IMR-90 (cell line): Measurements from ENCODE around the gene PID1. TPM values are rescaled to one million over a fixed set of nuclear protein-coding genes. Genes with fewer than 3 reads are reported as not detected.

Experiments
- ATAC-seq: fragments of 200-7000 bp; cut with Tn5 transposase; 2 replicates; pipeline ENCODE4 v1.9.1; 2020; ENCODE audit warnings: low read depth, mild to moderate bottlenecking, moderate library complexity
- BruUV-seq: library from RNA; stranded (reverse); fragments of 400-500 nt; replicated peaks from 2 replicates; lab custom pipeline; 2021; lab: Mats Ljungman, UMichigan
- CTCF ChIA-PET: fragments of 300-600 bp; formaldehyde crosslinking; extraction: SDS; loops from one replicate; lab custom pipeline; 2021; ENCODE audit warnings: antibody characterized with exemption; lab: Yijun Ruan, JAX
- POLR2A ChIA-PET: fragments of 300-600 bp; sonication (Branson Sonifier 250); formaldehyde crosslinking; loops from one replicate; lab custom pipeline; 2022; ENCODE audit warnings: antibody characterized with exemption; ENCODE audit not compliant: unreplicated experiment; lab: Charles Lee
- DNase-seq: peaks from one replicate; pipeline ENCODE4 v3.0.0; 2013
- H2AFZ ChIP-seq: replicated peaks from 2 replicates; pipeline ENCODE3; 2013; ENCODE audit warnings: low read length, mild to moderate bottlenecking; ENCODE audit not compliant: poor library complexity
- H2AK5ac ChIP-seq: 2 replicates; pipeline ENCODE4 v1.6.1; 2013; ENCODE audit warnings: low read depth, low read length, inconsistent platforms
- H2AK9ac ChIP-seq: replicated peaks from 2 replicates; pipeline ENCODE3; 2013; ENCODE audit warnings: mild to moderate bottlenecking, low read depth, low read length, moderate library complexity; ENCODE audit not compliant: poor library complexity
- H2BK120ac ChIP-seq: 2 replicates; pipeline ENCODE4 v1.6.1; 2013; ENCODE audit warnings: low read depth, low read length, inconsistent platforms
- H2BK15ac ChIP-seq: 3 replicates; pipeline ENCODE4 v1.6.1; 2013; ENCODE audit warnings: low read depth, low read length, inconsistent platforms
- H2BK20ac ChIP-seq: 2 replicates; pipeline ENCODE4 v1.6.1; 2013; ENCODE audit warnings: low read depth, mild to moderate bottlenecking, inconsistent platforms, low read length, moderate library complexity
- H2BK5ac ChIP-seq: 2 replicates; pipeline ENCODE4 v1.6.1; 2013; ENCODE audit warnings: mild to moderate bottlenecking, low read depth, low read length, inconsistent platforms; ENCODE audit not compliant: poor library complexity, severe bottlenecking
- H3K14ac ChIP-seq: replicated peaks from 2 replicates; pipeline ENCODE4 v1.6.1; 2013; ENCODE audit warnings: low read depth, low read length, inconsistent platforms
- H3K18ac ChIP-seq: 2 replicates; pipeline ENCODE4 v1.6.1; 2013; ENCODE audit warnings: low read depth, low read length, control low read depth
- H3K23ac ChIP-seq: 2 replicates; pipeline ENCODE4 v1.6.1; 2013; ENCODE audit warnings: low read depth, low read length, inconsistent platforms
- H3K27ac ChIP-seq: 2 replicates; pipeline ENCODE4 v1.5.1; 2013; ENCODE audit warnings: mild to moderate bottlenecking, control low read depth, low read length; ENCODE audit not compliant: insufficient read depth
- H3K27me3 ChIP-seq: 2 replicates; pipeline ENCODE4 v1.6.1; 2013; ENCODE audit warnings: low read length; ENCODE audit not compliant: control insufficient read depth, insufficient read depth
- H3K36me3 ChIP-seq: 2 replicates; pipeline ENCODE4 v1.6.1; 2013; ENCODE audit warnings: low read length, mixed read lengths; ENCODE audit not compliant: control insufficient read depth, insufficient read depth
- H3K4ac ChIP-seq: 2 replicates; pipeline ENCODE4 v1.6.1; 2013; ENCODE audit warnings: low read depth, low read length, inconsistent platforms
- H3K4me1 ChIP-seq: 2 replicates; pipeline ENCODE4 v1.6.1; 2013; ENCODE audit warnings: low read length, mixed read lengths; ENCODE audit not compliant: control insufficient read depth, insufficient read depth
- H3K4me2 ChIP-seq: 2 replicates; pipeline ENCODE4 v1.6.1; 2013; ENCODE audit warnings: low read depth, mild to moderate bottlenecking, control low read depth, low read length, moderate library complexity
- H3K4me3 ChIP-seq: 2 replicates; pipeline ENCODE4 v1.5.1; 2013; ENCODE audit warnings: low read depth, mild to moderate bottlenecking, control low read depth, low read length, moderate library complexity; ENCODE audit not compliant: insufficient read depth
- H3K56ac ChIP-seq: 2 replicates; pipeline ENCODE4 v1.6.1; 2013; ENCODE audit warnings: low read length, inconsistent platforms; ENCODE audit not compliant: insufficient read depth; ENCODE audit errors: extremely low read depth
- H3K79me1 ChIP-seq, 2 experiments: 2 replicates each; pipeline ENCODE4 v1.6.1; 2013; ENCODE audit warnings: low read length in 2 of 2, inconsistent platforms in 1 of 2, low read depth in 1 of 2
- H3K9ac ChIP-seq: 2 replicates; pipeline ENCODE4 v1.6.1; 2013; ENCODE audit warnings: low read depth, low read length, control low read depth
- H3K9me1 ChIP-seq: 2 replicates; pipeline ENCODE4 v1.6.1; 2013; ENCODE audit warnings: low read length, inconsistent platforms; ENCODE audit not compliant: insufficient read depth
- H3K9me3 ChIP-seq: 2 replicates; pipeline ENCODE4 v1.6.1; 2013; ENCODE audit warnings: low read length; ENCODE audit not compliant: control insufficient read depth, insufficient read depth
- H4K20me1 ChIP-seq: 2 replicates; pipeline ENCODE4 v1.6.1; 2013; ENCODE audit warnings: low read length, inconsistent platforms; ENCODE audit not compliant: insufficient read depth
- H4K5ac ChIP-seq: 2 replicates; pipeline ENCODE4 v1.6.1; 2013; ENCODE audit warnings: mild to moderate bottlenecking, low read depth, low read length, control low read depth
- H4K8ac ChIP-seq, 2 experiments: 2 replicates each; pipeline ENCODE4 v1.6.1; 2013; ENCODE audit warnings: low read depth in 2 of 2, low read length in 2 of 2, control low read depth in 1 of 2, inconsistent platforms in 1 of 2
- H4K91ac ChIP-seq: 2 replicates; pipeline ENCODE4 v1.6.1; 2013; ENCODE audit warnings: low read depth, low read length, inconsistent platforms; ENCODE audit not compliant: insufficient read depth
- CHD1 ChIP-seq: IDR thresholded peaks from 2 replicates; pipeline ENCODE4 v1.6.1; 2012; ENCODE audit warnings: low read depth, low read length, improper control_type of control experiment
- FOS ChIP-seq: fragments of 150-350 bp; IDR thresholded peaks from 2 replicates; pipeline ENCODE4 v1.6.1; 2016; ENCODE audit warnings: low read depth, low read length
- MAFK ChIP-seq: IDR thresholded peaks from 2 replicates; pipeline ENCODE4 v1.6.1; 2012; ENCODE audit warnings: low read depth, low read length, improper control_type of control experiment
- MXI1 ChIP-seq: IDR thresholded peaks from 2 replicates; pipeline ENCODE4 v1.6.1; 2012; ENCODE audit warnings: low read depth, mild to moderate bottlenecking, low read length, moderate library complexity, borderline replicate concordance
- NFE2L2 ChIP-seq: fragments of 150-350 bp; IDR thresholded peaks from 2 replicates; pipeline ENCODE4 v1.6.1; 2016; ENCODE audit warnings: low read depth, mild to moderate bottlenecking, low read length
- POLR2A ChIP-seq: IDR thresholded peaks from 2 replicates; pipeline ENCODE4 v1.6.1; 2012; ENCODE audit warnings: mild to moderate bottlenecking, low read depth, low read length
- RFX5 ChIP-seq: IDR thresholded peaks from 2 replicates; pipeline ENCODE4 v1.8.0; 2012; ENCODE audit warnings: low read depth, mild to moderate bottlenecking, low read length, moderate library complexity
- WGBS, 2 experiments: methylation state at CpG; one replicate each; pipeline versions ENCODE4 v1.1.5 to v1.1.7; 2013; ENCODE audit warnings: missing lambda C conversion rate in 2 of 2; ENCODE audit not compliant: insufficient read length in 1 of 2; ENCODE audit errors: extremely low coverage in 2 of 2; 5-methylcytosine and 5-hydroxymethylcytosine counted together
- dilution Hi-C: fragments of 300-500 bp; cut with HindIII; formaldehyde crosslinking; loops from one replicate; pipeline ENCODE4 v1.14.3; 2018; ENCODE audit warnings: low sequenced_read_pairs; ENCODE audit not compliant: unreplicated experiment
- in situ Hi-C: fragments of 300-500 bp; cut with MboI; formaldehyde crosslinking; loops from 3 replicates; pipeline ENCODE4 v1.14.3; 2019; ENCODE audit warnings: low sequenced_read_pairs, inconsistent platforms, mixed read lengths
- intact Hi-C: fragments of 100-400 bp; cut with micrococcal nuclease; formaldehyde crosslinking; loops from 2 replicates; pipeline ENCODE4 v1.10.0; 2022
- polyA plus RNA-seq, 3 experiments: library from polyadenylated mRNA; depleted of rRNA; stranded (reverse); fragments of >200 nt; gene quantifications; 2 replicates each; pipeline ENCODE4 v1.2.3, GENCODE V29; 2012; ENCODE audit warnings: low replicate concordance in 1 of 3
- total RNA-seq: library from RNA; depleted of rRNA; stranded (reverse); fragments of >200 nt; gene quantifications from 2 replicates; pipeline ENCODE4 v1.2.3, GENCODE V29; 2012

Gene PID1
- total and polyA plus RNA-seq, 2 of the 4 experiments (the other 2 are of a cell fraction), result 0.90 to 1.9 TPM

DNA sequence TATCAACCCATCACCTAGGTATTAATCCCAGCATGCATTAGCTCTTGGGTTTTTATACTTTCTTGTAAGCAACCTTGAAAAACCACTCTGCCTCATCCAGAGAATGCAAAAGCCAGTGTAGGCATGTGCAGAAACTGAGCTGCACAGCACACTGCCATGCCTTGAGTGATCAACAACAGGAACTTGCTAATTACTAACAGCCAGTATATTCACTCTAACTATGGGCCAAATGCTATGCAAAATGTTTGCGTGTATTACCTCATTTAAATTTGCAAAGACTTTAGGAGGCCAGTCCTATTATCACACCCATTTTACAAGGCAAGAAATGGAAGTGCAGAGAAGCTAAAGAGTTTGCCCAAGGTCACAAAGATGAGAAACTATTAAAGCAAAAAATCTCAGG, 169.8 kb downstream of the PID1 start:
- Histone ChIP-seq H3K23ac (no peak overlapping the region), H2AK5ac (no peak overlapping the region), H4K20me1 (no peaks in the 10 kb centered on the region), H3K9ac (no peak overlapping the region), H3K9me1 (no peaks in the 10 kb centered on the region), H3K27me3 (no peaks in the 10 kb centered on the region), H3K4me3 (no peak overlapping the region), H2AK9ac (no peak overlapping the region), H3K18ac (no peak overlapping the region), H2BK5ac (no peak overlapping the region), H4K91ac (no peak overlapping the region), H2BK20ac (no peak overlapping the region), H3K36me3 (no peaks in the 10 kb centered on the region), H3K56ac (no peak overlapping the region), H4K8ac (no peak overlapping the region), H3K27ac (no peak overlapping the region), H3K9me3 (peaks cover 11% of the 10 kb centered on the region), H3K4ac (no peak overlapping the region), H3K4me1 (no peaks in the 10 kb centered on the region), H2AFZ (no peak overlapping the region), H2BK15ac (no peak overlapping the region), H3K4me2 (no peak overlapping the region), H3K14ac (no peak overlapping the region), H3K79me1 (no peaks in the 10 kb centered on the region), H4K5ac (no peak overlapping the region), H2BK120ac (no peak overlapping the region)
- no TSS peak for BruUV-seq
- no peak for TF ChIP-seq FOS
- no peak for TF ChIP-seq CHD1
- no peak for TF ChIP-seq RFX5
- no peak for TF ChIP-seq MXI1
- TF ChIP-seq NFE2L2, result no peak
- TF ChIP-seq MAFK, result no peak
- TF ChIP-seq POLR2A, result no peak
- in situ Hi-C loops, result no loop called here
- POLR2A ChIA-PET, result no interaction called here
- no CpG with 5 or more reads among the region's 1 CpG for WGBS, 2 experiments
- dilution Hi-C loops, result no loop called here
- ATAC-seq, result no peak
- DNase-seq, result no peak
- intact Hi-C loops, result no loop called here
- CTCF ChIA-PET, result no interaction called here
